CD8-positive, alpha-beta memory T cell (primary cell): Measurements from ENCODE around the gene TMEM170A. TPM values are rescaled to one million over a fixed set of nuclear protein-coding genes. Genes with fewer than 3 reads are reported as not detected.
"Not testable (repeated sequence)": the region's sequence is repeated elsewhere in the genome, so short reads cannot be mapped to it uniquely, and the experiment has no call there.

Source experiments
- CTCF ChIA-PET: fragments of 350-600 bp; sonication (Branson Sonifier 250); formaldehyde crosslinking; loops from one replicate; lab custom pipeline; 2021; ENCODE audit warnings: antibody characterized with exemption; lab: Charles Lee
- POLR2A ChIA-PET: fragments of 350-600 bp; sonication (Branson Sonifier 250); formaldehyde crosslinking; loops from one replicate; lab custom pipeline; 2021; ENCODE audit warnings: antibody characterized with exemption; lab: Charles Lee
- DNase-seq, 5 donors: peaks; one replicate each; pipeline versions ENCODE4 v3.0.0 to v3.0.0-alpha.2; 2020 to 2022; ENCODE audit warnings: mixed read lengths in 1 of 5
- H3K27ac ChIP-seq: one replicate; pipeline ENCODE4 v1.7.0; 2013; ENCODE audit warnings: low read depth, mild to moderate bottlenecking, low read length, moderate library complexity
- H3K27me3 ChIP-seq: 2 replicates; pipeline ENCODE4 v1.7.0; 2013; ENCODE audit warnings: low read length, mild to moderate bottlenecking; ENCODE audit not compliant: insufficient read depth, poor library complexity, severe bottlenecking
- H3K36me3 ChIP-seq: 2 replicates; pipeline ENCODE4 v1.7.0; 2013; ENCODE audit warnings: mild to moderate bottlenecking, low read length, moderate library complexity; ENCODE audit not compliant: insufficient read depth
- H3K4me1 ChIP-seq: 2 replicates; pipeline ENCODE4 v1.7.0; 2013; ENCODE audit warnings: mild to moderate bottlenecking, low read length, moderate library complexity; ENCODE audit not compliant: insufficient read depth
- H3K4me3 ChIP-seq: 2 replicates; pipeline ENCODE4 v1.7.0; 2013; ENCODE audit warnings: mild to moderate bottlenecking, low read length
- H3K9me3 ChIP-seq: 2 replicates; pipeline ENCODE4 v1.7.0; 2013; ENCODE audit warnings: mild to moderate bottlenecking, low read length
- H3K27ac Mint-ChIP-seq, 8 donors: one replicate each; pipeline ENCODE4 v1.8.0; 2020 to 2021; ENCODE audit warnings: mixed read lengths in 8 of 8, mild to moderate bottlenecking in 6 of 8, inconsistent platforms in 3 of 8, moderate library complexity in 3 of 8
- H3K27me3 Mint-ChIP-seq, 2 donors: one replicate each; pipeline ENCODE4 v1.8.0; 2020 to 2021; ENCODE audit warnings: mixed read lengths in 2 of 2, mild to moderate bottlenecking in 1 of 2, moderate library complexity in 1 of 2
- H3K36me3 Mint-ChIP-seq, 3 donors: one replicate each; pipeline ENCODE4 v1.8.0; 2020 to 2021; ENCODE audit warnings: mixed read lengths in 3 of 3, inconsistent platforms in 1 of 3, mild to moderate bottlenecking in 1 of 3
- H3K4me1 Mint-ChIP-seq, 3 donors: one replicate each; pipeline ENCODE4 v1.8.0; 2020 to 2021; ENCODE audit warnings: mixed read lengths in 3 of 3, inconsistent platforms in 1 of 3, mild to moderate bottlenecking in 1 of 3
- H3K4me3 Mint-ChIP-seq, 7 donors: one replicate each; pipeline ENCODE4 v1.8.0; 2020 to 2021; ENCODE audit warnings: mixed read lengths in 7 of 7, mild to moderate bottlenecking in 6 of 7, moderate library complexity in 4 of 7, inconsistent platforms in 2 of 7
- H3K9me3 Mint-ChIP-seq, 5 donors: one replicate each; pipeline ENCODE4 v1.8.0; 2020 to 2022; ENCODE audit warnings: mixed read lengths in 5 of 5, mild to moderate bottlenecking in 3 of 5, moderate library complexity in 2 of 5, inconsistent platforms in 1 of 5
- polyA plus RNA-seq: library from polyadenylated mRNA; unstranded; fragments of 300-500 nt; fragmentation: Illumina TruSeq; gene quantifications from one replicate; pipeline ENCODE4 v1.2.3, GENCODE V29; 2021
- total RNA-seq, 2 experiments: library from RNA; stranded (reverse); gene quantifications; one replicate each; pipeline ENCODE4 v1.2.3, GENCODE V29; 2021

The TMEM170A gene
- total and polyA plus RNA-seq, 3 experiments from 2014 or later = 40.9 to 41.8 (median 41.7) TPM

- H3K9me3 Mint-ChIP-seq, CTCF ChIA-PET, POLR2A ChIA-PET, H3K4me3 Mint-ChIP-seq, H3K4me1 ChIP-seq, H3K4me1 Mint-ChIP-seq, H3K27ac Mint-ChIP-seq, H3K36me3 ChIP-seq, H3K27ac ChIP-seq, DNase-seq, H3K36me3 Mint-ChIP-seq, H3K9me3 ChIP-seq, H3K4me3 ChIP-seq: not testable (repeated sequence)
- peaks cover 10 to 21% of the 10 kb centered on the region in 2 donors for H3K27me3 Mint-ChIP-seq
- peaks cover 11% of the 10 kb centered on the region for H3K27me3 ChIP-seq
Measured at GRCh38 chr16:75498605-75499322, 34.3 kb upstream of the TMEM170A start.

- Mint-ChIP-seq H3K27me3 (peaks cover 18 to 31% of the 10 kb centered on the region in 2 donors), H3K36me3 (no peaks in the 10 kb centered on the region), H3K4me1 (peaks cover 7 to 9% (median 8%) of the 10 kb centered on the region in 3 donors), H3K27ac (no peak overlapping the region), H3K9me3 (no peaks in the 10 kb centered on the region), H3K4me3 (no peak overlapping the region)
- Histone ChIP-seq H3K27me3 (peaks cover 11% of the 10 kb centered on the region), H3K36me3 (no peaks in the 10 kb centered on the region), H3K4me3 (no peak overlapping the region), H3K9me3 (no peaks in the 10 kb centered on the region), H3K27ac (no peak overlapping the region), H3K4me1 (peaks cover 6% of the 10 kb centered on the region)
- no peak for DNase-seq
- CTCF ChIA-PET = interaction anchor here (0.6 to 2.7 kb wide), 3 partner anchors 19 to 177 kb away, joined by 3 to 14 read pairs (median 3); partner anchors contain the start of gene TMEM170A
- POLR2A ChIA-PET = no interaction called here
Measured at GRCh38 chr16:75497558-75497957, 33.1 kb upstream of the TMEM170A start.

- H3K9me3 Mint-ChIP-seq = no peaks in the 10 kb centered on the region
- Histone ChIP-seq H3K4me1 (peaks cover 6% of the 10 kb centered on the region), H3K4me3 (no peak within 1 kb of the TSS), H3K9me3 (no peaks in the 10 kb centered on the region), H3K27ac (no peak within 1 kb of the TSS), H3K36me3 (no peaks in the 10 kb centered on the region), H3K27me3 (peaks cover 11% of the 10 kb centered on the region)
- peaks cover 7 to 9% (median 8%) of the 10 kb centered on the region in 3 donors for H3K4me1 Mint-ChIP-seq
- DNase-seq = peak in 1 of 5 donors; percentile 6
- H3K27ac Mint-ChIP-seq = peak within 1 kb of the TSS in 1 of 8 donors; percentile 53
- H3K4me3 Mint-ChIP-seq = peak within 1 kb of the TSS in 6 of 7 donors; percentile 62 to 73 (median 70)
- ChIA-PET CTCF (interaction anchor here (1.8 kb wide), 1 partner anchor 30 kb away, joined by 5 read pairs; no protein-coding TSS in a partner anchor), POLR2A (interaction anchor here (0.6 kb wide), 1 partner anchor 15 kb away, joined by 8 read pairs; no protein-coding TSS in a partner anchor)
- H3K36me3 Mint-ChIP-seq = no peaks in the 10 kb centered on the region
- H3K27me3 Mint-ChIP-seq = peaks cover 18 to 28% of the 10 kb centered on the region in 2 donors
Measured at GRCh38 chr16:75495076-75495674, 30.7 kb upstream of the TMEM170A start, which contains the start of gene CHST6. TSS of gene CHST6 (minus strand) at chr16:75495441. CDS start at chr16:75479828, 15,613 bp downstream.

- H3K4me1 Mint-ChIP-seq = peaks cover 7 to 9% (median 8%) of the 10 kb centered on the region in 3 donors
- H3K27ac ChIP-seq = no peak overlapping the region
- no peak for DNase-seq
- H3K36me3 Mint-ChIP-seq = no peaks in the 10 kb centered on the region
- no peaks in the 10 kb centered on the region for H3K9me3 Mint-ChIP-seq
- H3K27ac Mint-ChIP-seq = peak overlapping the region in 1 of 8 donors; percentile 53
- H3K27me3 Mint-ChIP-seq = peaks cover 16 to 26% of the 10 kb centered on the region in 2 donors
- CTCF ChIA-PET = interaction anchor here (1.8 kb wide), 1 partner anchor 29 kb away, joined by 5 read pairs; no protein-coding TSS in a partner anchor
- peak overlapping the region in 6 of 7 donors; percentile 62 to 73 (median 70) for H3K4me3 Mint-ChIP-seq
- no peak overlapping the region for H3K4me3 ChIP-seq
- H3K36me3 ChIP-seq = no peaks in the 10 kb centered on the region
- POLR2A ChIA-PET = interaction anchor here (0.6 kb wide), 1 partner anchor 14 kb away, joined by 8 read pairs; no protein-coding TSS in a partner anchor
- H3K4me1 ChIP-seq = peaks cover 6% of the 10 kb centered on the region
- no peaks in the 10 kb centered on the region for H3K9me3 ChIP-seq
- peaks cover 11% of the 10 kb centered on the region for H3K27me3 ChIP-seq
Measured at GRCh38 chr16:75494661-75495075, 30.2 kb upstream of the TMEM170A start.

- no peak overlapping the region for H3K27ac Mint-ChIP-seq
- no peaks in the 10 kb centered on the region for H3K36me3 Mint-ChIP-seq
- H3K4me1 Mint-ChIP-seq = peaks cover 7 to 9% (median 8%) of the 10 kb centered on the region in 3 donors
- Histone ChIP-seq H3K36me3 (no peaks in the 10 kb centered on the region), H3K27ac (no peak overlapping the region), H3K4me3 (no peak overlapping the region), H3K4me1 (peaks cover 6% of the 10 kb centered on the region), H3K27me3 (peaks cover 11% of the 10 kb centered on the region), H3K9me3 (no peaks in the 10 kb centered on the region)
- ChIA-PET POLR2A (no interaction called here), CTCF (interaction anchor here (1.8 kb wide), 1 partner anchor 29 kb away, joined by 5 read pairs; no protein-coding TSS in a partner anchor)
- DNase-seq = no peak
- H3K27me3 Mint-ChIP-seq = peaks cover 16 to 29% of the 10 kb centered on the region in 2 donors
- H3K9me3 Mint-ChIP-seq = no peaks in the 10 kb centered on the region
- peak overlapping the region in 6 of 7 donors; percentile 51 to 73 (median 70) for H3K4me3 Mint-ChIP-seq
Measured at GRCh38 chr16:75494184-75494583, 29.7 kb upstream of the TMEM170A start.

GRCh38 chr16:75491876-75492275 is 27.4 kb upstream of the TMEM170A start:
- no peak overlapping the region for H3K4me3 ChIP-seq
- no peaks in the 10 kb centered on the region for H3K36me3 ChIP-seq
- CTCF ChIA-PET = interaction anchor here (1.2 to 1.4 kb wide), 2 partner anchors 20 to 27 kb away, joined by 3 read pairs; partner anchors contain the start of gene TMEM170A
- H3K27ac ChIP-seq = no peak overlapping the region
- no peak overlapping the region for H3K4me3 Mint-ChIP-seq
- no peak overlapping the region for H3K27ac Mint-ChIP-seq
- H3K4me1 Mint-ChIP-seq = peaks cover 7 to 9% (median 8%) of the 10 kb centered on the region in 3 donors
- H3K9me3 Mint-ChIP-seq = no peaks in the 10 kb centered on the region
- H3K27me3 Mint-ChIP-seq = peaks cover 21 to 42% of the 10 kb centered on the region in 2 donors
- H3K9me3 ChIP-seq = no peaks in the 10 kb centered on the region
- H3K27me3 ChIP-seq = peaks cover 15% of the 10 kb centered on the region
- POLR2A ChIA-PET = no interaction called here
- H3K36me3 Mint-ChIP-seq = no peaks in the 10 kb centered on the region
- DNase-seq = no peak
- H3K4me1 ChIP-seq = peaks cover 6% of the 10 kb centered on the region

GRCh38 chr16:75488322-75488721 is 23.8 kb upstream of the TMEM170A start:
- no peaks in the 10 kb centered on the region for H3K4me1 Mint-ChIP-seq
- H3K27me3 ChIP-seq = peaks cover 4% of the 10 kb centered on the region
- ChIA-PET POLR2A (interaction anchor here (0.6 kb wide), 1 partner anchor 12 kb away, joined by 5 read pairs; no protein-coding TSS in a partner anchor), CTCF (interaction anchor here (1.9 kb wide), 1 partner anchor 23 kb away, joined by 6 read pairs; the partner anchor contains the start of gene TMEM170A)
- H3K4me3 Mint-ChIP-seq = no peak overlapping the region
- H3K27ac ChIP-seq = no peak overlapping the region
- no peaks in the 10 kb centered on the region for H3K36me3 ChIP-seq
- DNase-seq = no peak
- H3K4me3 ChIP-seq = no peak overlapping the region
- H3K4me1 ChIP-seq = no peaks in the 10 kb centered on the region
- H3K27me3 Mint-ChIP-seq = peaks cover 16 to 36% of the 10 kb centered on the region in 2 donors
- H3K9me3 ChIP-seq = no peaks in the 10 kb centered on the region
- H3K27ac Mint-ChIP-seq = no peak overlapping the region
- no peaks in the 10 kb centered on the region for H3K9me3 Mint-ChIP-seq
- H3K36me3 Mint-ChIP-seq = no peaks in the 10 kb centered on the region
